A549 (cell line): ENCODE measurements around the gene CPE. TPM values are rescaled to one million over a fixed set of nuclear protein-coding genes. Genes with fewer than 3 reads are reported as not detected.

ENCODE experiments used
- ATAC-seq, 2 experiments: fragments of 200-7000 bp in 1 of 2; fragments of >200 bp in 1 of 2; cut with Nextera tagmentation in 1 of 2; cut with Tn5 transposase in 1 of 2; 3 replicates each; pipeline versions ENCODE4 v1.8.0 to v1.9.1; 2018 to 2020; ENCODE audit warnings: mild to moderate bottlenecking in 1 of 2, moderate library complexity in 1 of 2
- CTCF ChIA-PET: fragments of 300-600 bp; sonication (Branson Sonifier 250); formaldehyde crosslinking; extraction: SDS; loops from one replicate; lab custom pipeline; 2021; ENCODE audit warnings: antibody characterized with exemption, inconsistent platforms; lab: Yijun Ruan, JAX
- POLR2A ChIA-PET: fragments of 350-600 bp; formaldehyde crosslinking; extraction: SDS; loops from one replicate; lab custom pipeline; 2021; ENCODE audit warnings: antibody characterized with exemption, inconsistent platforms; lab: Yijun Ruan, JAX
- DNase-seq, 2 experiments: peaks; one replicate each; pipeline versions ENCODE4 v3.0.0 to v3.0.0-alpha.2; 2011 to 2016; ENCODE audit warnings: low read depth in 1 of 2, low spot score in 1 of 2
- FAIRE-seq: peaks from 2 replicates; lab custom pipeline; 2011; peaks lifted over from hg19 to GRCh38; lab: Jason Lieb, UNC
- H3K27ac ChIP-seq, 2 experiments: fragments of >200 bp; sonication (Bioruptor Twin); formaldehyde crosslinking; 3 replicates each; pipeline ENCODE4 v1.5.1; 2016 to 2017
- H3K4me1 ChIP-seq: fragments of >200 bp; sonication (Bioruptor Twin); formaldehyde crosslinking; 3 replicates; pipeline ENCODE4 v1.6.1; 2016
- H3K4me2 ChIP-seq: fragments of >200 bp; sonication (Bioruptor Twin); formaldehyde crosslinking; 3 replicates; pipeline ENCODE4 v1.6.1; 2016
- H3K4me3 ChIP-seq: fragments of >200 bp; sonication (Bioruptor Twin); formaldehyde crosslinking; 3 replicates; pipeline ENCODE4 v1.5.1; 2016
- H3K9me3 ChIP-seq: fragments of >200 bp; sonication (Bioruptor Twin); formaldehyde crosslinking; 3 replicates; pipeline ENCODE4 v1.6.1; 2016
- CBX8 ChIP-seq: fragments of 200-600 bp; sonication (generic); IDR thresholded peaks from 2 replicates; pipeline ENCODE4 v1.6.1; 2016
- CHD2 ChIP-seq: fragments of 150-350 bp; IDR thresholded peaks from 2 replicates; pipeline ENCODE4 v1.6.1; 2014; ENCODE audit warnings: low read length; ENCODE audit not compliant: partially characterized antibody
- EHMT2 ChIP-seq: fragments of 200-600 bp; sonication (generic); IDR thresholded peaks from 2 replicates; pipeline ENCODE4 v1.6.1; 2016; ENCODE audit warnings: antibody characterized with exemption, low read depth, mild to moderate bottlenecking, moderate library complexity
- EP300 ChIP-seq, 2 experiments: fragments of >200 bp; sonication (Bioruptor Twin); formaldehyde crosslinking; IDR thresholded peaks; 2 replicates in 1 of 2; 3 replicates in 1 of 2; pipeline ENCODE4 v1.6.1; 2016 to 2017
- ESRRA ChIP-seq: fragments of 150-350 bp; IDR thresholded peaks from 2 replicates; pipeline ENCODE4 v1.6.1; 2014; ENCODE audit warnings: mild to moderate bottlenecking, low read length, borderline replicate concordance
- FOSB ChIP-seq: fragments of 250-450 bp; sonication (Bioruptor Pico); IDR thresholded peaks from 2 replicates; pipeline ENCODE4 v1.5.0; 2020; ENCODE audit warnings: mild to moderate bottlenecking, moderate library complexity
- FOSL2 ChIP-seq, 2 experiments: fragments of 450-650 bp in 1 of 2; fragments of >200 bp in 1 of 2; sonication (Bioruptor Twin) in 1 of 2; formaldehyde crosslinking; IDR thresholded peaks; 2 replicates each; pipeline versions ENCODE4 v1.5.0 to v1.6.1; 2016 to 2020; ENCODE audit warnings: mild to moderate bottlenecking in 1 of 2, moderate library complexity in 1 of 2
- HEYL ChIP-seq: fragments of 250-450 bp; sonication (Bioruptor Pico); IDR thresholded peaks from 2 replicates; pipeline ENCODE4 v1.8.0; 2021; ENCODE audit warnings: mild to moderate bottlenecking, moderate library complexity
- HOXA7 ChIP-seq: fragments of 250-450 bp; sonication (Bioruptor Pico); IDR thresholded peaks from 2 replicates; pipeline ENCODE4 v1.5.0; 2020; ENCODE audit warnings: mild to moderate bottlenecking, moderate library complexity
- HOXB13 ChIP-seq: fragments of 250-450 bp; sonication (Bioruptor Pico); IDR thresholded peaks from 2 replicates; pipeline ENCODE4 v1.5.0; 2020; ENCODE audit warnings: low read depth, mild to moderate bottlenecking, moderate library complexity
- HOXB5 ChIP-seq: fragments of 250-450 bp; sonication (Bioruptor Pico); IDR thresholded peaks from 2 replicates; pipeline ENCODE4 v1.5.0; 2020; ENCODE audit warnings: mild to moderate bottlenecking, moderate library complexity
- MYC ChIP-seq: IDR thresholded peaks from 2 replicates; pipeline ENCODE4 v1.6.1; 2012; ENCODE audit warnings: mild to moderate bottlenecking, inconsistent platforms, low read length, improper control_type of control experiment, borderline replicate concordance
- POLR2AphosphoS2 ChIP-seq: conservative IDR thresholded peaks from 2 replicates; pipeline ENCODE4 v1.6.1; 2012; ENCODE audit warnings: low read length, improper control_type of control experiment, inconsistent platforms
- RAD21 ChIP-seq, 2 experiments: fragments of >200 bp in 1 of 2; sonication (Bioruptor Twin) in 1 of 2; formaldehyde crosslinking in 1 of 2; IDR thresholded peaks in 1 of 2; conservative IDR thresholded peaks in 1 of 2; 2 replicates in 1 of 2; 3 replicates in 1 of 2; pipeline ENCODE4 v1.6.1; 2012 to 2018; ENCODE audit warnings: inconsistent platforms in 1 of 2
- RNF2 ChIP-seq: fragments of 200-600 bp; sonication (generic); IDR thresholded peaks from 2 replicates; pipeline ENCODE4 v1.6.1; 2016; ENCODE audit warnings: low read depth, mild to moderate bottlenecking, antibody characterized with exemption, moderate library complexity, borderline replicate concordance
- SMC3 ChIP-seq: fragments of >200 bp; sonication (Bioruptor Twin); formaldehyde crosslinking; IDR thresholded peaks from 3 replicates; pipeline ENCODE4 v1.6.1; 2018; ENCODE audit warnings: inconsistent platforms
- SREBF2 ChIP-seq: fragments of 450-650 bp; IDR thresholded peaks from 2 replicates; pipeline ENCODE4 v1.6.1; 2014; ENCODE audit warnings: mild to moderate bottlenecking, moderate library complexity
- TFCP2L1 ChIP-seq: fragments of 250-450 bp; sonication (Bioruptor Pico); IDR thresholded peaks from 2 replicates; pipeline ENCODE4 v1.5.0; 2021; ENCODE audit warnings: mild to moderate bottlenecking
- TP53 ChIP-seq: fragments of 250-450 bp; sonication (Bioruptor Pico); IDR thresholded peaks from 2 replicates; pipeline ENCODE4 v1.5.0; 2021; ENCODE audit warnings: mild to moderate bottlenecking, moderate library complexity
- ZC3H11A ChIP-seq: fragments of 450-650 bp; IDR thresholded peaks from 2 replicates; pipeline ENCODE4 v1.6.1; 2014; ENCODE audit warnings: antibody characterized with exemption, mild to moderate bottlenecking
- ZFP36 ChIP-seq: fragments of 450-650 bp; IDR thresholded peaks from 2 replicates; pipeline ENCODE4 v1.6.1; 2014; ENCODE audit warnings: borderline replicate concordance; ENCODE audit not compliant: partially characterized antibody
- ZNF302 ChIP-seq: fragments of 250-450 bp; sonication (Bioruptor Pico); IDR thresholded peaks from 2 replicates; pipeline ENCODE4 v1.9.0; 2021; ENCODE audit warnings: inconsistent platforms, mild to moderate bottlenecking, moderate library complexity
- WGBS: methylation state at CpG from one replicate; pipeline ENCODE4 v1.1.6; 2017; ENCODE audit errors: missing lambda C conversion rate; 5-methylcytosine and 5-hydroxymethylcytosine counted together
- polyA plus RNA-seq, 4 experiments: library from polyadenylated mRNA; depleted of rRNA in 3 of 4; stranded (reverse); fragments of >200 nt; fragmentation: RNase III in 1 of 4; extraction: RNeasy Plus Mini Kit Qiagen cat#74134 plus additional on column Dnase treatment in 1 of 4; gene quantifications; 2 replicates in 3 of 4; 3 replicates in 1 of 4; pipeline ENCODE4 v1.2.3, GENCODE V29; 2011 to 2017
- TF ChIP-seq, protein P1 (sequence below): fragments of >200 bp; sonication (Bioruptor Twin); formaldehyde crosslinking; IDR thresholded peaks from 3 replicates; pipeline ENCODE4 v1.5.1; 2016
- TF ChIP-seq, protein P2 (sequence below): fragments of >200 bp; sonication (Bioruptor Twin); formaldehyde crosslinking; IDR thresholded peaks from 3 replicates; pipeline ENCODE4 v1.6.1; 2016
- TF ChIP-seq, protein P3 (sequence below): IDR thresholded peaks from 2 replicates; pipeline ENCODE4 v1.6.1; 2012

The CPE gene
- polyA plus RNA-seq, 2 of the 4 experiments (the other 2 are of a cell fraction): 1.6 to 1.9 TPM

DNA sequence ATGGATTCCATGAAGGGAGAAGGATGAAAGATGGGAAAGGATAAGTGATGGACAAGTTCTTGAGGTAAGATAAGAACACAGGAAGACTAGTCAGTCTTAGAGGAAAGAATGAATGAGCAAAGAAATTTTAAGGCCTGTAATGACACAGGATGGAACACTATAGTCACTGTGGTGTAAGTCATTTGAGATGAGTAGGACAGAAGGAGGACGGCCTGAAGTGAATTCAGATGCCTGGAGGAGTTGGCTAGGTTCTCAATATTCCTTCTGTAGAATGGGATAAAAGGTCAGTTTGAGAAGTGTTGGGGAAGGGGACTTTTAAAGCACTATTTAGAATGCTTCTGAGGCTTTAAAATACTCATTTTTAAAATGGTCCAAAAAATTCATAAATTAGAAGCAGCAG is 47.4 kb upstream of the CPE start:
- 94% methylated on average over 1 of the region's 1 CpG for WGBS

DNA sequence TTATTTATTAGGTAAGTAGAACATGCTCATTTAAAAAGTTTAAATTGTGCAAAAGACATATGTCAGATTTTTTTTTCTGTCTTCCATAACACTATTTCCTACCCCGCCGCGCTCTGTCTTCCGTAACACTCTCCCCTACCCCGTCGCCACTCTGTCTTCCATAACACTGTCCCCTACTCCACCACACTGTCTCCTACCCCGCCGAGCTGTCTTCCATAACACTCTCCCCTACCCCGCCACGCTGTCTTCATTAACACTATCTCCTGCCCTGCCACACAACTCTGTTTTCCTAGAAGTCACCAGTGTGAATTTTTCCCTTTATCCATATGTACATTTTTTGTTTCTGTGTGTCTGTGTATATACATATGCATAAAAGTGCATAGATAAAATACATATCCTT is 47.0 kb upstream of the CPE start:
- TF ChIP-seq, protein P1, sequence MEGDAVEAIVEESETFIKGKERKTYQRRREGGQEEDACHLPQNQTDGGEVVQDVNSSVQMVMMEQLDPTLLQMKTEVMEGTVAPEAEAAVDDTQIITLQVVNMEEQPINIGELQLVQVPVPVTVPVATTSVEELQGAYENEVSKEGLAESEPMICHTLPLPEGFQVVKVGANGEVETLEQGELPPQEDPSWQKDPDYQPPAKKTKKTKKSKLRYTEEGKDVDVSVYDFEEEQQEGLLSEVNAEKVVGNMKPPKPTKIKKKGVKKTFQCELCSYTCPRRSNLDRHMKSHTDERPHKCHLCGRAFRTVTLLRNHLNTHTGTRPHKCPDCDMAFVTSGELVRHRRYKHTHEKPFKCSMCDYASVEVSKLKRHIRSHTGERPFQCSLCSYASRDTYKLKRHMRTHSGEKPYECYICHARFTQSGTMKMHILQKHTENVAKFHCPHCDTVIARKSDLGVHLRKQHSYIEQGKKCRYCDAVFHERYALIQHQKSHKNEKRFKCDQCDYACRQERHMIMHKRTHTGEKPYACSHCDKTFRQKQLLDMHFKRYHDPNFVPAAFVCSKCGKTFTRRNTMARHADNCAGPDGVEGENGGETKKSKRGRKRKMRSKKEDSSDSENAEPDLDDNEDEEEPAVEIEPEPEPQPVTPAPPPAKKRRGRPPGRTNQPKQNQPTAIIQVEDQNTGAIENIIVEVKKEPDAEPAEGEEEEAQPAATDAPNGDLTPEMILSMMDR: no peak
- TF ChIP-seq, protein P2, sequence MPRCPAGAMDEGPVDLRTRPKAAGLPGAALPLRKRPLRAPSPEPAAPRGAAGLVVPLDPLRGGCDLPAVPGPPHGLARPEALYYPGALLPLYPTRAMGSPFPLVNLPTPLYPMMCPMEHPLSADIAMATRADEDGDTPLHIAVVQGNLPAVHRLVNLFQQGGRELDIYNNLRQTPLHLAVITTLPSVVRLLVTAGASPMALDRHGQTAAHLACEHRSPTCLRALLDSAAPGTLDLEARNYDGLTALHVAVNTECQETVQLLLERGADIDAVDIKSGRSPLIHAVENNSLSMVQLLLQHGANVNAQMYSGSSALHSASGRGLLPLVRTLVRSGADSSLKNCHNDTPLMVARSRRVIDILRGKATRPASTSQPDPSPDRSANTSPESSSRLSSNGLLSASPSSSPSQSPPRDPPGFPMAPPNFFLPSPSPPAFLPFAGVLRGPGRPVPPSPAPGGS: no peak
- TF ChIP-seq FOSB (no peak), TP53 (no peak), HOXB13 (CRISPR knock-in tag) (no peak), ZNF302 (CRISPR knock-in tag) (no peak), SMC3 (no peak), SREBF2 (no peak), POLR2AphosphoS2 (no peak), RNF2 (no peak), CHD2 (no peak), MYC (no peak), HOXA7 (CRISPR knock-in tag) (no peak), CBX8 (no peak)
- TF ChIP-seq, protein P3, sequence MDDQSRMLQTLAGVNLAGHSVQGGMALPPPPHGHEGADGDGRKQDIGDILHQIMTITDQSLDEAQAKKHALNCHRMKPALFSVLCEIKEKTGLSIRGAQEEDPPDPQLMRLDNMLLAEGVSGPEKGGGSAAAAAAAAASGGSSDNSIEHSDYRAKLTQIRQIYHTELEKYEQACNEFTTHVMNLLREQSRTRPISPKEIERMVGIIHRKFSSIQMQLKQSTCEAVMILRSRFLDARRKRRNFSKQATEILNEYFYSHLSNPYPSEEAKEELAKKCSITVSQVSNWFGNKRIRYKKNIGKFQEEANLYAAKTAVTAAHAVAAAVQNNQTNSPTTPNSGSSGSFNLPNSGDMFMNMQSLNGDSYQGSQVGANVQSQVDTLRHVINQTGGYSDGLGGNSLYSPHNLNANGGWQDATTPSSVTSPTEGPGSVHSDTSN: no peak
- POLR2A ChIA-PET: no interaction called here
- peaks cover 12% of the 10 kb centered on the region; the same call in 1 of the 3 replicates for H3K4me1 ChIP-seq
- H3K4me3 ChIP-seq: no peak overlapping the region
- no peak overlapping the region for H3K4me2 ChIP-seq
- ATAC-seq: no peak
- FAIRE-seq: no peak
- H3K27ac ChIP-seq: no peak overlapping the region
- CTCF ChIA-PET: no interaction called here
- WGBS: 96% methylated on average over 10 of the region's 10 CpGs
- no peaks in the 10 kb centered on the region for H3K9me3 ChIP-seq
- DNase-seq: no peak

More for the DNA sequence above, 47.4 kb upstream of the CPE start:
- Histone ChIP-seq H3K27ac (no peak overlapping the region), H3K4me3 (no peak overlapping the region), H3K9me3 (no peaks in the 10 kb centered on the region), H3K4me2 (no peak overlapping the region), H3K4me1 (peaks cover 14% of the 10 kb centered on the region; the same call in 2 of the 3 replicates)
- ChIA-PET CTCF (interaction anchor here (1.2 kb wide), 1 partner anchor 14 kb away, joined by 3 read pairs; no protein-coding TSS in a partner anchor), POLR2A (no interaction called here)
- DNase-seq: no peak
- no peak for ATAC-seq
- no peak for FAIRE-seq
- TF ChIP-seq MYC (no peak), ZFP36 (no peak), HOXB5 (no peak), EP300 (IDR thresholded peaks at IDR 0.05) (no peak), ZC3H11A (no peak), ESRRA (no peak), EHMT2 (no peak), RAD21 (conservative IDR thresholded peaks at IDR 0.05 in 1 of 2, IDR thresholded peaks at IDR 0.05 in 1 of 2) (no peak), TFCP2L1 (no peak), HEYL (CRISPR knock-in tag) (no peak), SMC3 (no peak), FOSL2 (IDR thresholded peaks at IDR 0.05) (no peak), FOSL2 (CRISPR knock-in tag; IDR thresholded peaks at IDR 0.05) (no peak)
